ENCODE measurements around the gene ANAPC13.

Gene ANAPC13

GRCh38 chr3:134485718-134486576 lies at the start of gene ANAPC13, which contains the start of gene CEP63:
ANAPC13 (minus strand) TSS chr3:134485985; CDS start chr3:134482904, 3,081 bp downstream.
CEP63 (plus strand) TSS chr3:134486057; CDS start chr3:134495321, 9,264 bp downstream.
- peak; percentile 56 for FAIRE-seq

- no peak for FAIRE-seq
Observed at GRCh38 chr3:134535186-134535970, 49.6 kb upstream of the ANAPC13 start.

GRCh38 chr3:134533493-134533892 lies 47.7 kb upstream of the ANAPC13 start:
- no peak for FAIRE-seq

GRCh38 chr3:134527538-134528186 lies 41.9 kb upstream of the ANAPC13 start:
- FAIRE-seq = no peak

GRCh38 chr3:134527037-134527436 lies 41.3 kb upstream of the ANAPC13 start:
- FAIRE-seq = no peak

GRCh38 chr3:134526319-134526718 lies 40.5 kb upstream of the ANAPC13 start:
- FAIRE-seq = no peak

- FAIRE-seq = no peak
Observed at GRCh38 chr3:134525293-134525692, 39.5 kb upstream of the ANAPC13 start.

GRCh38 chr3:134522541-134522940 lies 36.8 kb upstream of the ANAPC13 start:
- FAIRE-seq = no peak

GRCh38 chr3:134517791-134518190 lies 32.0 kb upstream of the ANAPC13 start:
- no peak for FAIRE-seq

- no peak for FAIRE-seq
Observed at GRCh38 chr3:134516905-134517304, 31.1 kb upstream of the ANAPC13 start.

- FAIRE-seq = no peak
Observed at GRCh38 chr3:134511500-134511899, 25.7 kb upstream of the ANAPC13 start.

GRCh38 chr3:134505485-134505884 lies 19.7 kb upstream of the ANAPC13 start:
- no peak for FAIRE-seq

GRCh38 chr3:134504132-134504531 lies 18.3 kb upstream of the ANAPC13 start:
- no peak for FAIRE-seq

- FAIRE-seq = no peak
Observed at GRCh38 chr3:134503266-134503665, 17.5 kb upstream of the ANAPC13 start.

- FAIRE-seq = no peak
Observed at GRCh38 chr3:134496471-134497071, 10.8 kb upstream of the ANAPC13 start.

GRCh38 chr3:134495980-134496379 lies 10.2 kb upstream of the ANAPC13 start:
- FAIRE-seq = no peak

GRCh38 chr3:134494495-134494894 lies 8.7 kb upstream of the ANAPC13 start:
- no peak for FAIRE-seq

- FAIRE-seq = no peak
Observed at GRCh38 chr3:134487406-134487805, 1.6 kb upstream of the ANAPC13 start.

- no peak for FAIRE-seq
Observed at GRCh38 chr3:134486577-134487041, 824 bp upstream of the ANAPC13 start.

- no peak for FAIRE-seq
Observed at GRCh38 chr3:134485075-134485717, 589 bp downstream of the ANAPC13 start.

GRCh38 chr3:134483195-134483900 lies 2.4 kb downstream of the ANAPC13 start:
- FAIRE-seq = no peak

GRCh38 chr3:134482622-134483021 lies 3.2 kb downstream of the ANAPC13 start:
- FAIRE-seq = no peak

All from TTC549 (cell line).